AG20443 (cell line): ENCODE measurements around the gene TAF11L14.
A peak's percentile ranks its signal among the peaks of the same experiment; 100 is the strongest.
"Not testable (repeated sequence)": the region's sequence is repeated elsewhere in the genome, so short reads cannot be mapped to it uniquely, and the experiment has no call there.

ENCODE experiments used
- DNase-seq: peaks from one replicate; pipeline ENCODE4 v3.0.0; 2012; ENCODE audit warnings: low spot score, mixed read lengths

TAF11L14 gene

DNA sequence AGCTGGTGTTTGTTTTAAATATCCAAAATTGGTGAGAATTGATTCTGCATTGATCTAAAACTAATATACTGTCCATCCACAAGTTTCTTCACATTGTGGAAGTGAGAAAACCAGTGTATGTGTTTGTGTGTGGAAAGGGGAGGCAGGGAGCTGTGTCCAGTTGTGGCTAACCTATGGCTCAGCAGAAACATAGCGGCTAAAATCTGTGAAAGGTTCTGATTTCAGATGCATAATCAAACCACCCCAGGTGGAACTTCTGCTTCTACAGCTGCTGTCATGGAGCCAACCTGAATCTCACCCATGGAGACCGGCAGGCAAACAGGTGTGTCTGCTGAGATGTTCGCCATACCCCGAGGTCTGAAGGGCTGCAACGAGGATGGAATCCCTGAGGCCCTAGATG, at the start of gene TAF11L14:
TSS of gene TAF11L14 (plus strand) at position 301 of the 400 bp plus-strand sequence.
- DNase-seq, result no peak

DNA sequence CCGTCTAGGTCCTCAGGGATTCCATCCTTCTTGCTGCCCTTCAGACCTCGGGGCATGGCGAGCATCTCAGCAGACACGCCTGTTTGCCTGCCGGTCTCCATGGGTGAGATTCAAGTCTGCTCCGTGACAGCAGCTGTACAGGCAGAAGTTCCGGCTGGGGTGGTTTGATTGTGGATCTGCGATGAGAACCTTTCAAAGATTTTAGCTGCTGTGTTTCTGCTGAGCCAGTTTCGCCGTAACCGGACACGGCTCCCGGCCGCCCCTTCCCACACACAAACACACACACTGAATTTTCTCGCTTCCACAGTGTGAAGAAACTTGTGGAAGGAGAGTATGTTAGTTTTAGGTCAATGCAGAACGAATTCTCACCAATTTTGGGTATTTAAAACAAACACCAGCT, 48.6 kb upstream of the TAF11L14 start, which contains the start of gene TAF11L7:
TSS of gene TAF11L7 (minus strand) at position 101 of the 400 bp plus-strand sequence.
- not testable (repeated sequence) for DNase-seq

DNA sequence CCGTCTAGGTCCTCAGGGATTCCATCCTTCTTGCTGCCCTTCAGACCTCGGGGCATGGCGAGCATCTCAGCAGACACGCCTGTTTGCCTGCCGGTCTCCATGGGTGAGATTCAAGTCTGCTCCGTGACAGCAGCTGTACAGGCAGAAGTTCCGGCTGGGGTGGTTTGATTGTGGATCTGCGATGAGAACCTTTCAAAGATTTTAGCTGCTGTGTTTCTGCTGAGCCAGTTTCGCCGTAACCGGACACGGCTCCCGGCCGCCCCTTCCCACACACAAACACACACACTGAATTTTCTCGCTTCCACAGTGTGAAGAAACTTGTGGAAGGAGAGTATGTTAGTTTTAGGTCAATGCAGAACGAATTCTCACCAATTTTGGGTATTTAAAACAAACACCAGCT, 43.4 kb upstream of the TAF11L14 start, which contains the start of gene TAF11L8:
TSS of gene TAF11L8 (minus strand) at position 101 of the 400 bp plus-strand sequence.
- DNase-seq, result not testable (repeated sequence)

- not testable (repeated sequence) for DNase-seq
These were observed 40.0 kb upstream of the TAF11L14 start, which contains the start of gene TAF11L9 for GRCh38 chr5:17594255-17594654. Gene TAF11L9 (minus strand): TSS chr5:17594394.

DNA sequence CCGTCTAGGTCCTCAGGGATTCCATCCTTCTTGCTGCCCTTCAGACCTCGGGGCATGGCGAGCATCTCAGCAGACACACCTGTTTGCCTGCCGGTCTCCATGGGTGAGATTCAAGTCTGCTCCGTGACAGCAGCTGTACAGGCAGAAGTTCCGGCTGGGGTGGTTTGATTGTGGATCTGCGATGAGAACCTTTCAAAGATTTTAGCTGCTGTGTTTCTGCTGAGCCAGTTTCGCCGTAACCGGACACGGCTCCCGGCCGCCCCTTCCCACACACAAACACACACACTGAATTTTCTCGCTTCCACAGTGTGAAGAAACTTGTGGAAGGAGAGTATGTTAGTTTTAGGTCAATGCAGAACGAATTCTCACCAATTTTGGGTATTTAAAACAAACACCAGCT, 36.5 kb upstream of the TAF11L14 start, which contains the start of gene TAF11L10:
TSS of gene TAF11L10 (minus strand) at position 101 of the 400 bp plus-strand sequence.
- not testable (repeated sequence) for DNase-seq

DNA sequence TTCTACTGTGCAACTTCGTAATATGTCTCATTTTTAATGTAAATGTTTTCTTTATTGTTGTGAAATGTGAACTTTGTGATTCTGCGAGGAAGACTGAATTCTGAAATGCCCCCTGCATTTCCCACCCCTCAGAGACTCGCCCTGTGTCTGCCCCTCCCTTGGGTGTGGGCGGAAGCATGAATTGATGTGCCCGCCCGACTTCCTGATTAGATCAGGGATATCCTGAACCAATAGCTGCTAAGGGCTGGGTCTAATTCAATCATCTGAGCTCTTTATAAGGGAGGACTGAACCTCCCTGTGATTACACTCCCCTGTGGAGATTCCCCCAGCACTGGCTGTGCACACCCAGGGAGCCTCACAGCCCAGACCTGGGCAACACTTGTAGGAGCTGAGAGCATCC, 30.4 kb upstream of the TAF11L14 start, which contains the start of gene TAF11L11:
TSS of gene TAF11L11 (plus strand) at position 304 of the 400 bp plus-strand sequence.
- not testable (repeated sequence) for DNase-seq

DNA sequence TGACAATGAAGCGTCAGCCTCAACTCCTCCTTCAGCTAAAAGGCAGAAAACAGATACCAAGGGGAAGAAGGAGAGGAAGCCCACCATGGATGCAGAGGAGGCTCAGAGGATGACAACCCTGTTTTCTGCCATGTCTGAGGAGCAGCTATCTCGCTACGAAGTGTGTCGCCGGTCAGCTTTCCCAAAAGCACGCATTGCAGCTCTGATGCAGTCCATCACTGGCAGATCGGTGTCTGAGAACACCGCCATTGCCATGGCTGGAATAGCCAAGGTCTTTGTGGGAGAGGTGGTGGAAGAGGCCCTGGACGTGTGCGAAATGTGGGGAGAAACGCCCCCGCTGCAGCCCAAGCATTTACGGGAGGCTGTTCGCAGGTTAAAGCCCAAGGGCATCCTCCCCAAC, 29.3 kb upstream of the TAF11L14 start:
- DNase-seq, result no peak

- DNase-seq, result not testable (repeated sequence)
These were observed 26.8 kb upstream of the TAF11L14 start for GRCh38 chr5:17607461-17607860.

DNA sequence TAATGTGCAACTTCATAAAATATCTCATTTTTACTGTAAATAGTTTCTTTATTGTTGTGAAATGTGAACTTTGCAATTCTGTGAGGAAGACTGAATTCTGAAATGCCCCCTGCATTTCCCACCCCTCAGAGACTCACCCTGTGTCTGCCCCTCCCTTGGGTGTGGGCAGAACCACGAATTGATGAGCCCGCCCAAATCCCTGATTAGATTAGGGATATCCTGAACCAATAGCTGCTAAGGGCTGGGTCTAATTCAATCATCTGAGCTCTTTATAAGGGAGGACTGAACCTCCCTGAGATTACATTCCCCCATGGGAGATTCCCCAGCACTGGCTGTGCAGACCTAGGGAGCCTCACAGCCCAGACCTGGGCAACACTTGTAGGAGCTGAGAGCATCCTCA, 24.2 kb upstream of the TAF11L14 start, which contains the start of gene TAF11L12:
TSS of gene TAF11L12 (plus strand) at position 301 of the 400 bp plus-strand sequence.
- DNase-seq, result not testable (repeated sequence)

GRCh38 chr5:17614872-17615605, 19.2 kb upstream of the TAF11L14 start:
- DNase-seq, result no peak

DNA sequence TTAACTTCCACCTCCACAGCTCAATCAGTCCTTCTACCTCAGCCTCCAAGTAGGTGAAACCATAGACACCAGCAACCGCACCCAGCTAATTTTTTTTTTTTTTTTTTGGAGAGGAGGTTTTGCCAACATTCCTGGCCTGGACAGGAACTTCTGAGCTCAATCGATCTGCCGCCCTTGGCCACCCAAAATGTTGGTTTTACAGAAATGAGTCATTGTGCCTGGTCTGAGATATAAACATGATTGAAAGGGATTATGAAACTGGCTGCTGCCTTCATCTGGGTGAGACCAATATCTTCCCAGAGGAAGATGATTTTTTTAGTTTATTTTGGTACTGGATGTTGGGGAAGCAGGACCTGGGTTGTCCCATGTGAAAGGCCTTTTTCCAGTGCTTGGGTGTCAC, 14.9 kb upstream of the TAF11L14 start:
- DNase-seq, result no peak

DNA sequence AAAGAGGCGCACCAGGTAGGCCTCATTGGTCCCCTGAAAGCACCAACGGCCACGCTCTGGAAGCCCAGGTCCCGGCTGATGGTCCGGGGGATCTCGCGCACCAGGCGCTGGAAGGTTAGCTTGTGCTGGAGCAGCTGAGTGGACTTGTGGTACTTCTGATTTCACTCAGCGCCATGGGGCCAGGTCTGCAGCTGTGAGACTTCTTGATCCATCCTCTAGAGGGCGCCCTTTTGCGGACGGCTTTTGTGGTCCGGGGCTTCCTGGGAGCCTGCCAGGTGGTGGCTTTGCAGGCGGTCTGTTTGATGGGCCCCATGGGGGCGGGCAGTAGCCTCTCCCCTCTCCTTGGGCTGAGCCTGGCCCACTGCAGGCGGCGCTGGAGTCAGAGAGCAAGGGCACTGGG, 13.6 kb upstream of the TAF11L14 start:
- peak; percentile 7 for DNase-seq

DNA sequence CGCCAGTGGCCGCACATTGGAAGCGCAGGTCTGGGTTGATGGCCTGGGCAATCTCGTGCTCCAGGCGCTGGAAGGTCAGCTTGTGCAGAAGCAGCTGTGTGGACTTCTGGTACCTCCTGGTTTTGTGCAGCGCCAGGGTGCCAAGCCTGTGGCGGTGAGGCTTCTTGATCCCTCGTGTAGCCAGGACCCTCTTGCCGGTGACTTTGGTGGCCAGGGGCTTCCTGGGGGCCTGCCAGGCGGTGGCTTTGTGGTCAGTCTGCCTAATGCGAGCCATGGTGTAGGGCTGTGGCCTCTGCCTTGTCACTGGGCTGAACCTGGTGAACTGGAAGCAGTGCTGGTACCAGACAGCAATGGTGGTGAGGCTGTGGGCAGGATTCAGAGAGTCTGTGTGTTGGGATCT, 8.6 kb upstream of the TAF11L14 start:
- DNase-seq, result no peak

GRCh38 chr5:17631788-17632187, 2.5 kb upstream of the TAF11L14 start, which contains the start of gene TAF11L13:
Gene TAF11L13 (plus strand): TSS chr5:17632088.
- not testable (repeated sequence) for DNase-seq

DNA sequence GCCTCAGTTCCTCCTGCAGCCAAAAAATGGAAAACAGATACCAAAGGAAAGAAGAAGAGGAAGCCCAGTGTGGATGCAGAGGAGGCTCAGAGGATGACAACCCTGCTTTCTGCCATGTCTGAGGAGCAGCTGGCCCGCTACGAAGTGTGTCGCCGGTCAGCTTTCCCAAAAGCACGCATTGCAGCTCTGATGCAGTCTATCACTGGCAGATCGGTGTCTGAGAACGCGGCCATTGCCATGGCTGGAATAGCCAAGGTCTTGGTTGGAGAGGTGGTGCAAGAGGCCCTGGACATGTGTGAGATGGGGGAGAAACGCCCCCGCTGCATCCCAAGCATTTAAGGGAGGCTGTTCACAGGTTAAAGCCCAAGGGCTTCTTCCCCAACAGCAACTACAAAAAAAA, 15.0 kb downstream of the TAF11L14 start:
- not testable (repeated sequence) for DNase-seq

DNA sequence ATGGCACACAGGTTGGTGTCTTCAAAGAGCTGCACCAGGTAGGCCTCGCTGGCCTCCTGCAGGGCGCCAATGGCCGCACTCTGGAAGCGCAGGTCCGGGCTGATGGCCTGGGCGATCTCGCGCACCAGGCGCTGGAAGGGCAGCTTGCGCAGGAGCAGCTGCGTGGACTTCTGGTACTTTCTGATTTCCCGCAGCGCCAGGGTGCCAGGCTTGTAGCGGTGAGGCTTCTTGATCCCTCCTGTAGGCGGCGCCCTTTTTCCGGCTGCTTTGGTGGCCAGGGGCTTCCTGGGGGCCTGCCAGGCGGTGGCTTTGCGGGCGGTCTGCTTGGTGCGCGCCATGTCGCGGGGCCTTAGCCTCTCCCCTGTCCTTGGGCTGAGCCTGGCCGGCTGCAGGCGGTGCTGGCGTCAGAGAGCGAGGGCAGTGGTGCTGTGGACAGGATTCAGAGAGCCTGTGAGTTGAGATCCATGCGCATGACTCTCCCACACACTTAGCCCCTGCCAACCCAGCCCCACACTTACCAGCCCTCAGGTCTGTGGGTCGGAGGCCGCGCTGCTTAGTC, 21.0 kb downstream of the TAF11L14 start:
- DNase-seq, result not testable (repeated sequence)

GRCh38 chr5:17655921-17656320, 21.7 kb downstream of the TAF11L14 start:
- no peak for DNase-seq

- no peak for DNase-seq
These were observed 28.9 kb downstream of the TAF11L14 start for GRCh38 chr5:17663182-17663581.

DNA sequence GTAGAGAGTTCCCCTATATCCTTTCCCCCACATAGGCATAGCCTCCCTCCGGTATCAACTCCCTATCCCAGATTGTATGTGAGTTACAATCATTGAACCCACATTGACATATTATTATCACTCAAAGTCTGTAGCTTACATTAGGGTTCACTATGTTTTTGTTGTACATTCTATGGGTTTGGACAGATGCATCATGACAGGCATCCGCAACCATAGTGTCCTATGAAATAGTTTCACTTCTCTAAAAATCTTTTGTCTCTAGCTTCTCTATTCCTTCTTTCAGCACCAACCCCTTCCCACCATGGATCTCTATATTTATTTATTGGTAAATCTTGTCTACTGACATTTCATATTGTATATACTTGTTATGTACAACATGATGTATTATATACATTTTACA, 31.6 kb downstream of the TAF11L14 start:
- DNase-seq, result no peak

- no peak for DNase-seq
These were observed 32.5 kb downstream of the TAF11L14 start for GRCh38 chr5:17666726-17667235.

DNA sequence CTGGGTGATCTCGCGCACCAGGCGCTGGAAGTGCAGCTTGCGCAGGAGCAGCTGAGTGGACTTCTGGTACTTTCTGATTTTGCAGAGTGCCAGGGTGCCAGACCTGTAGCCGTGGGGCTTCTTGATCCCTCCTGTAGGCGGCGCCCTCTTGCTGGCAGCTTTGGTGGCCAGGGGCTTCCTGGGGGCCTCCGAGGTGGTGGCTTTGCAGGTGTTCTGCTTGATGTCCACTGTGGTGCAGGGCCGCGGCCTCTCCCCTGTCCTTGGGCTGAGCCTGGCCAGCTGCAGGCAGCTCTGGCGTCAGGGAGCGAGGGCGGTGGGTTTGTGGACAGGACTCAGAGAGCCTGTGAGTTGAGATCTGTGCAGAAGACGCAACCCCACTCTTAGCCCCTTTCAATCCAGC, 36.1 kb downstream of the TAF11L14 start:
- no peak for DNase-seq

- DNase-seq, result no peak
These were observed 44.6 kb downstream of the TAF11L14 start for GRCh38 chr5:17678751-17679324.
